HG02870 (cell line): ENCODE measurements around the gene DAZAP1.

Source experiments
- ATAC-seq: cut with Tn5 transposase; IDR thresholded peaks from one replicate; pipeline ENCODE4 v1.9.1; 2021; ENCODE audit warnings: mild to moderate bottlenecking, moderate library complexity; ENCODE audit not compliant: unreplicated experiment

The DAZAP1 gene

DNA sequence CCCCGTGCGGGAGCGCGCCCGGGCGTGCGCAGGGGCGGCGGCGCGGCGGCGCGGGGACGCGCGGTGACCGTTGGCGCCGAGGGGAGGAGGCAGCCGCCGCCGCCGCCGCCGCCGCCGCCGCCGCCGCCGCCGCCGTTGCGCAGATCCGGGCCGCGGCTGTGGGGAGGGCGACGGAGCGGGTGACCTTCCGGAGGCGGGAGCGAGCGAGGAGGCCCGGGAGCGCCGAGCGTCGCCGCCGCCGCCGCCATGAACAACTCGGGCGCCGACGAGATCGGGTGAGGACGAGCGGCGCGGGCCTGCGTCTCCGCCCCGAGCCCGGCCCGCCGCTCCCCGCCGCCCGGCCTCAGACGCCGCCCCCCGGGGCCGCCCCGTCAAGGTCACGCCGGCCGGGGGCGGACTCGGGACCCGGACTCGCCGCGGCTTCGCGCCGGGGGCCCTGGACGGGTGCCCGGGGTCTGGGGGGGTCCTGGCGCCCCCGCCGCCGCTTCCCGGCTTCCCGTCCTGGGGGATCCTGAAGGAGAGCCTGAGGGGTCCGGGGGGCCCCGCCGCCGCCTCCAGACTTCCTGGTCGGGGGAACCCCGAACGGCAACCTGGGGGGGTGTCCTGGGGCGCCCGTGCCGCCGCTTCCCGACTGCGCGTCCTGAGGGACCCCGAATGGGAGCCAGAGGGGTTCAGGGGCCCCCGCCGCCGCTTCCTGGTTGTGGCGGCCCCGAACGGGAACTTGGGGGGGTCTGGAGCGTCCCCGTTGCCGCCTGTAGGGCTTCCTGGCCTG, at the start of gene DAZAP1:
TSS of gene DAZAP1 (plus strand) at position 59 of the 772 bp plus-strand sequence. CDS start at position 247, 188 bp downstream.
- ATAC-seq = peak; percentile 29

DNA sequence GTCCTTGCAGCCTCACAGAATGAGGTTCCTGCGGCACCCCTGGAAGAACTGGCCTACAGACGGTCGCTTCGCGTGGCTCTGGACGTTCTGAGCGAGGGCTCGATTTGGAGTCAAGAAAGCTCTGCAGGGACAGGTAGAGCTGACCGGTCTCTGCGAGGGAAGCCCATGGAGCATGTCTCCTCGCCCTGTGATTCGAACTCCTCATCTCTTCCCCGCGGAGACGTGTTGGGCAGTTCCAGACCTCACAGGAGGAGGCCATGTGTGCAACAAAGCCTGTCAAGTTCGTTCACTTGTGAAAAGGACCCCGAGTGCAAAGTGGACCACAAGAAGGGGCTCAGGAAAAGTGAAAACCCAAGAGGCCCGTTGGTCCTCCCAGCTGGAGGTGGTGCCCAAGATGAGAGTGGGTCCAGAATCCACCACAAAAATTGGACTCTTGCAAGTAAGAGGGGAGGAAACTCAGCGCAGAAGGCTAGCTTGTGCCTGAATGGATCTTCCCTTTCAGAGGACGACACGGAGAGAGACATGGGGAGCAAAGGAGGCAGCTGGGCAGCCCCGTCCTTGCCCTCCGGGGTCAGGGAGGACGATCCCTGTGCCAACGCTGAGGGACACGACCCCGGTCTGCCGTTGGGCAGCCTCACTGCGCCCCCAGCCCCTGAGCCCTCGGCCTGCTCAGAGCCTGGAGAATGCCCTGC, 47.1 kb upstream of the DAZAP1 start:
- ATAC-seq = no peak

DNA sequence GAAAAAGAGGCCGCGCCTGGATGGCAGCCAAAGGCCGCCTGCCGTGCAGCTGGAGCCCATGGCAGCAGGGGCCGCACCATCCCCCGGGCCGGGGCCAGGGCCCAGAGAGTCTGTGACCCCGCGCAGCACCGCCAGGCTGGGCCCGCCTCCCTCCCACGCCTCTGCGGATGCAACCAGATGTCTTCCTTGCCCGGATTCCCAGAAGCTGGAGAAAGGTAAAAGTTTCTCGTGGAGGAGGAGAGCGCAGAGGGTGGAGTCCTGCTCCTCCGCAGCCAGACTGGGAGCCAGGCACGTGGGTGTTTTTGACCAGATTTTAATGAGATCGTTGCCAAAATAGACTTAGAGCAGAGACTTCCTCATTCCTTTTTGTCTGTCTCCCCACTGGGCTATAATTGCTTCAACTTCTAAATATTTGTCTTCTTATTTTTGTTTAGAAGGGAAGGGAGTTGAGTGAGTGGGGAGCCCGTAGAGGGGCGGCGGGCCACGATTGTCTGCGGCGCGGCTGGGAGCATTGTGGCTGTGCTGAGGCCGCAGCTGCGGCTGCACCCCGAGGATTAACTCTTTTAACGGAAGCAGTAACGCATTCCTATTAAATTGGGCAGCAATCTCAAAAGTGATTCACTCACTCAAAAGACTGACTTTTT, 46.4 kb upstream of the DAZAP1 start:
- no peak for ATAC-seq

DNA sequence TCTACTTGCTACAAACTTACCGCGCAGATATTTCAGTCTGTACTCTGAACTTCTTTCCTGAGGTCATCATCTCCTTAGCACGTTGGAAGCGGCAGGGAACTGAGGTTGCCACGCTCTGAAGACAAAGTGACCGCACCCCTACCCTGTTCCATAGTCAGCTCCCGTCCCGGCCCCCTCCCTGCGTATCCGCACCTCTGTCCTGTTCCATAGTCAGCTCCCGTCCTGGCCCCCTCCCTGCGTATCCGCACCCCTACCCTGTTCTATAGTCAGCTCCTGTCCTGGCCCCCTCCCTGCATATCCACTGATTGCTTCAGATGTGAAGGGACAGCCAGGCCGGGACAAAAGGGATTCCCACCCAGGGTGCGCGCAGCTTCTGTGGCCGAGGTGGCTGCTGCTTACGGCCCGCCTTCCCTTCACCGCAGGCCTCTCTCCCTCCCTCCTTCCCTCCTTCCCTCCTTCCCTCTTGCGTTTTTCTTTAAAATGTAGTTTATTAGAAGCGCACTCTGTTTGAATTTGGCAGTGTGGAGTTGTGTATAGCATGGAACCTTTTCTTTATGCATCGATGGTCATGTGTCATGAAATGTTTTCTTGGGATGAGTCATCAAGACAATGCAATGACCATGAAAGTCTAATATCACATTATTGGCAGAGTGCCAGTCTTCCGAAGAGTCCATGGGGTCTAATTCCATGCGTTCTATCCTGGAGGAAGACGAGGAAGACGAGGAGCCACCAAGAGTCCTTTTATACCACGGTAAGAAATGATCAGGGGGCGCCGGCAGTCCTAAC, 45.6 kb upstream of the DAZAP1 start:
- ATAC-seq = no peak

DNA sequence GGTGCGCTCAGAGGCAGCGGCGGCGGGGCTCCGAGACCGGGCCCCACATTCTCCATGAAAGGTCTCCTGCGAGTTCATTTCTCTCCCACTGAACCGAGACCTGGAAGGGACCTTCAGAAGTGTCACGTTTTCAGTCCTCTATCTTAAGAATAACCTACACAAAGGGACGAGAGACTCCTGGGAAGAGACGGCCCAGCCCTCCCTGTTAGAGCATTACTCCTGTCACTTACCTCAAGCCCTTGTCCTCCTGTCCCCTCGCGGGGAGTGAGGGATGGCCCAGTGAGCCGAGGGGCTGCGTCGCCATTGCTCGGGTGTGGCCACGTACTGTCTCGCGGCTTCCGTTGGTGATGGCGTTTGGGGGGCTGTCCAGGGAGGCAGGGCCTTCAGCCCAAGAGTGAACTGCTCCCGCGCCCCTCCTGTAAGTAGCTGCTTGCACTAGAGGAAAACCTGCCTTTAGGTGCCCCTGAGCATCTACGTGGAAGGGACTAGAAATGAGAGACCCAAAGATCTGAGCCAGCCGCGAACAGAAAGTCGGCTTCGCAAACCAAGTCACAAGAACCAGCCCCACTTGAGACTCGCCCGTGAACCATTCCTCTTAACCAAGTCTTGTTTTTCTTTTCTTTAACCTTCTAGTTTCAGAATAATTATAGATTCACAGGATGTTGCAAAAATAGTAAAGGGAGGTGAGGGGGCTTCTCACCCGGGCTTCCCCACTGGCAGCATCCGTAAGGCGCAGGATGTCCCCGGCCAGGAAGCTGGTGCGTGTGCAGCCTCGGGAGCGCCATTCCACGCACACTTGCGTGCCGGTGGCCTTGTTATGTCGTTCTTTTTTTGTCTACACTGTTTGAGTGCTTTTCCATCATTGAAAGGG, 44.8 kb upstream of the DAZAP1 start:
- ATAC-seq = no peak

DNA sequence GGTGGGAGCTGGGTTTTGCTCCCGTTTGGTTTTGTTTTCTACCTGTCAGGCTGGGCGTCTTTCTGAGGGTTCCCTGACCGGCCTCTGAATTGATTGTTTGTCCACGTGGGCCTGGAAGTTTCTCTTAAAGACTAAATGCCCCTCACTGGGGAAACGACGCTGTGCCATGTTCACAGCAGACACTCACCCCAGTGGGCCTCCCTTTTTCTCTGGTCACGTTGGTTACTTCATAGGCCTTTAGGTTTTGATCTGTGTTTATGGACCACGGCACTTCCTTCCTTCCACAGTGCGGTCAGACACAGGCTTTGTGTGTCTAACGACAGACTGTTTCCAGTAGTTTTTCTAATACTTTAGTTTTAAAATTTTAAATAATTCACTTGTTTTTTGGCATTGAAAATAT, 43.8 kb upstream of the DAZAP1 start:
- no peak for ATAC-seq

DNA sequence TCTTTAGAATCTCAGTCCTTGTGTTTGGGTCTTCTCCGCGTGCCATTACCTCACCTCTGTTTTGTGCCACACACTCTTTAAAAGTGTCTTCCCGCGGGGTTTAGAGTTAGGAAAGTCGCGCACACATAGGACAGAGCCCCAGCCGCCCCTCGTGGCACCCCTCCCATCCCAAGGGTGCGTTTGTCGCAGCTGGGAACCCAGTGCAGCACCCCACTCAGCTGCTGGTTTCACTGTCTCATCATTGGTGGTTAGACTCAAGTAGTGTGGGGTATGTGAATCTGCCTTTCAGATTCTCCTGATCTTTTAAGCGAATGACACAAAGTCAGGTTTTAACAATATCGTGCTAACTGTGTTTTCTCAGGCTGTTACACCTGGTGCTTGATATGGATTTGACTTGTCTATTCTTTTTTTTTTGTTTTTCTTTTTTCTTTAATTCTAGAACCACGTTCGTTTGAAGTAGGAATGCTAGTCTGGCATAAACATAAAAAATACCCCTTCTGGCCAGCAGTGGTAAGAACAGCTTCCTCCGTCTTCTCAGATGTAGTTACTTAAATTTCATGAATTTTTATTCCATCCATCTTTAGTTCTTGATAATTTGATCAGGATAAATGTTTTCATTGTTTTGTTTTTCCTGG, 43.2 kb upstream of the DAZAP1 start:
- no peak for ATAC-seq

DNA sequence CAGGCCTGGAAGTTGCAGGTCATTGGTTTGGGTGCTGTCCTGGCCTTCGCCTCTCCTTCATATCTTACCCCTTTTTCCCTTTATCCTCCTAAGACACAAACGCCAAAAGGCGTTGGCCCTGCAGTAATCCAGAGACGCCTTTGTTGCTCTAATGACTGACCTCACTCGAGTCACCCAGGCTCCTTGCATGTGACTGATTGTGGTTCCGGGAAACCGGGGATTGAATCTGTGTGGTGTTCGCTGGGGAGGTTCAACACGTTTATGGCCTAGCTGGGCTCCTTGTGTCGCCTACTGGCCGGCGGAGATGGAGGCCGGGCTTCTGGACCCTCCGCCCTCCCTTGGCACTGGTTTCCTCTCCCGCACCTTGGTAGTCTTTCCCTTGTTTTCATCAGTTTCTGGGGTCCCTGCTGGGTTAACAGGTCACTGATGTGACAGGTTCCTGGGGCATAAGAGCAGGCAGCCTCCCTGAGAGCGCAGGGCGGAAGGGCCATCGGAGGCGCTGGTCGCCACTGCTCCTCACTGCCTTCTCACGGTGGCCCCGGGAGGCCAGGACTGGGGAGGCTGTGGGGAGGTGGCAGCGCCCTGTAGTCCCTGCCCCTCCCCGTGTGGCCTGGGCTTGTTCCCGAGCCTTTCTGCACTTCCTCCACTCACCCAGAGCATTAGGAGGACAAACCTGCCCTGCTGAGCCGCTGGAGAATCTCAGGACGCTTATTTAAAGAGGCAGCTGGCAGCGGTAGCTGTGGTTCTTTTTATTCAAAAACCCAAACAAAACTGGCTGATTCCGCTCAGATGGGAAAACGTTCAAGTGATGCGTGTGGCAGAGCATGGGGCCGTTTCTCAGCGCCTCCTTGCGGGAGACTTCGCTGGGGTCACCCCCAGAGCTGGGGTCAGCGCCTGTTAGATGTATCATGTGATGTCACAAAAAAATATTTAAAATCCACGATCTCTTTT, 41.8 kb upstream of the DAZAP1 start:
- no peak for ATAC-seq

DNA sequence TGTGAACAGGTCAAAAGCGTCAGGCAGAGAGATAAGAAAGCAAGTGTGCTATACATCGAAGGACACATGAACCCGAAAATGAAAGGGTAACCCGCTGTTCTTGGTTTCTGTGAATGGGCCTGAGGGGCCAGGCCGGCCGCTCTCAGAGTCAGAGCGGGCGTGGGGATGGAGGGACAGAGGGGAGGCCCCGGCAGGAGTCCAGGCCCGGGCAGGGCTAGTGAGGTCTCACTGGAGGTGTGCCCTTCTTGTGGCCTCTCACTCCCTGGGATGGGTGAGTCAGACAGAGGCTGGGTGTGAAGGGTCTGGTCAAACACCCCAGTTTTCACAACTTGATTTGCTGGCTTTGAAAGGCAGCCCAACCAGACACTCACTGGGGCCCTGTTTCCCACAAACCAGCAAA, 41.1 kb upstream of the DAZAP1 start:
- ATAC-seq = no peak

DNA sequence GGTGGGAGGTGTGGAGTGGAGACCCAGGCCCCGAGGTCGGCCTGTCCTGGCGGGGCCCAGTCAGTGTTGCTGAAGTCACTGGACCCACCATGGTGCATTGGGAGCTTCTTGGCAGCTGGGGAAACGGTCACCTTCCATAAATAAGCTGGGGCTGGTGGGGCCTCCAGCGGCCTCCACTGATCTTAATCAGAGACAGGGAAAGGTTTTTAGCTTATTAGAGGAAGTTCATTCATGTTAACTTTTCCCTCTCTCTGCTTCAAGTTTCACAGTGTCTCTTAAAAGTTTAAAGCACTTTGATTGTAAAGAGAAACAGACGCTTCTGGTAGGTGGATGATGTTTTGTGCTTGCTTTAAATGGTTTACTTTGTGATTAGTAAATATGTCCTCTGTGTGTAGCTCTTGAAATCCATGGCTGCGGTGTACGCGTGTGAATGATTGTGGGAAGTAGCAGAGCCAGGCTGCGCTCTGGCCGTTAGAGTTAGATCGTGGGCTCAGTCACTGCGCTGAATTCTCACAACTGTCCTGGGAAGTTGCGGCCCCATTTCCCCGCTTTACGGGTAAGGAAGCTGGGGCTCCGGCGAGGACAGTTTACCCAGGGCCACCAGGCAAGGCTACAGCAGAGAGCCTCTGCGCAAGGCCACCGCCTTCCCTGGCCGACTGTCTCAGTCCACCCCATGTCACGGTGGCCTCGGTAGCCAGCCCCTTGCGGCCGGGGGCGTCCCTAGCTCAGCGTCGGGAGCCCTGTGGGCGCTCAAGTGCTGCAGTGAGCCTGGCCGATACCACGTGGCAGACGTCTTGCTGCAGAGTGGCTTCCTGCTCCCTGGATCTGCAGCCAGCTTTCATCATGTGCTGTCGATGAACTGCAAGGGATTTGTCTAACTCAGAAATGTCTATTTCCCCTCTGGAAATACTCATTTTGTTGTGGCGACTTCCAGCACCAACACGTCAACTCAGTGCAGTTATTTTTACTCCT, 40.2 kb upstream of the DAZAP1 start:
- ATAC-seq = no peak

DNA sequence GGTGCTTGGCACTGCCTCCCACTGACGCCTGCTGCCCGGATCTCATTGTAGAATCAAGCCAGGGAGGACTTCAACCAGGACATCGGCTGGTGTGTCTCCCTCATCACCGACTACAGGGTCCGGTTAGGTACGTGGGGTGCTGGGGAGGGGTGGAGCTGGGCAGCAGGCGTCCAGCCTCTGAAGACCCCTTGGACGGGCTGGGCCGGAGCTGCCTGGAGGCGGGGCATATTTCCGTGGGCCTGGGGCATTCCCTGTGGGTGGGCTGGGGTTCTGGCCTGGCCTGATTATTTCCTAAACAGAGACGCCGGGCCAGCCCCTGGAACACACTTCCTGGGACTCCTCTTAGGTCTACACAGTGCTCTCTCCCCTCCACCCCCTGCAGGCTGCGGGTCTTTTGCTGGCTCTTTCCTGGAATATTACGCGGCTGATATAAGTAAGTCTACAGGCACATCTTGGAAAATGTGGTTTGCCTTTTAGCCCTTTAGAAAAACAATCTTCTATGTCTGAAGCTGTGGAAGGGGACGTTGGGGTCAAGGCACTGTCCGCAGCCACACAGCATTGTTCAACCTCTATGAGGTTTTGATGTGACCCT, 38.1 kb upstream of the DAZAP1 start:
- ATAC-seq = no peak

DNA sequence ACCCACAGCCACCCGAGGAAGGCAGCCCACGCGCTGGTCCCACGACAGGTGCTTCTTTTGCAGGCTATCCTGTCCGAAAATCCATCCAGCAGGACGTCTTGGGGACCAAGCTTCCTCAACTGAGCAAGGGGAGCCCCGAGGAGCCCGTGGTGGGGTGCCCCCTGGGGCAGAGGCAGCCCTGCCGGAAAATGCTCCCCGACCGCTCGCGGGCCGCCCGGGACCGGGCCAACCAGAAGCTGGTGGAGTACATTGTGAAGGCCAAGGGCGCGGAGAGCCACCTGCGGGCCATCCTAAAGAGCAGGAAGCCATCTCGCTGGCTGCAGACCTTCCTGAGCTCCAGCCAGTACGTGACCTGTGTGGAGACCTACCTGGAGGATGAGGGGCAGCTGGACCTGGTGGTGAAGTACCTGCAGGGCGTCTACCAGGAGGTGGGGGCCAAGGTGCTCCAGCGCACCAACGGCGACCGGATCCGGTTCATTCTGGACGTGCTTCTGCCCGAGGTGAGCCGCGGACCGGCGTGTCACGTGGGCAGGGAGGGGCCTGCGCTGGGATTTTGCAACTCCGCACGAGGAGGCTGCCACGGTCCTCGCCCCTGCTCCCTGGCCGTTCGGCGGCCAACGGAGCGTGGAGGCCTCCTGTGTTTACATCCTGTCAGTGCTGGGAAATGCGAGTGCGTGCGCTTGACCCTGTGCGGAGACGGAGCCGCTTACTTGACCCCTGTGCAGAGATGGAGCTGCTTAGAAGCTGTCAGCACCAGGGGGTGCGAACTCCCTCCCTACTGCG, 36.6 kb upstream of the DAZAP1 start:
- no peak for ATAC-seq

DNA sequence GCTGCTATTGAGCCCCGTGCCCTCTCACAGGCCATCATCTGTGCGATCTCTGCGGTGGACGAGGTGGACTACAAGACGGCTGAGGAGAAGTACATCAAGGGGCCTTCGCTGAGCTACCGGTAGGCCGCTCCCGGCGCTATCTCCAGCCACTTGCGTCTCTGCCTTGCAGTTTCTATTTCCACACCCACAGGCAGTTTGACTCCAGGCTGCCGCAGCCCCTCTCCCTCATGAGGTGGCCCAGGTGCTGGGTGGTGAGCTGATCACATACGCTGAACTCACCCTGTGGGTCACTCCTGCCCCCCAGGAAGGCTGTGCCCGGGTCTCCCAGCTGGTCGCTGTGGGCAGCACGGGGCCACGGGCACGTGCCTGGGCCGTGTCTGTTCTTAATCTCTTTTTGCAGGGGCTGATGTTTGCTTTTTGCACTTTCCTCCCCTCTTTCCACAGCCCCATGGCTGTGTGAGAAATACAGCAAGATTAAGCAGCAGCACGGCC, 34.3 kb upstream of the DAZAP1 start:
- no peak for ATAC-seq

DNA sequence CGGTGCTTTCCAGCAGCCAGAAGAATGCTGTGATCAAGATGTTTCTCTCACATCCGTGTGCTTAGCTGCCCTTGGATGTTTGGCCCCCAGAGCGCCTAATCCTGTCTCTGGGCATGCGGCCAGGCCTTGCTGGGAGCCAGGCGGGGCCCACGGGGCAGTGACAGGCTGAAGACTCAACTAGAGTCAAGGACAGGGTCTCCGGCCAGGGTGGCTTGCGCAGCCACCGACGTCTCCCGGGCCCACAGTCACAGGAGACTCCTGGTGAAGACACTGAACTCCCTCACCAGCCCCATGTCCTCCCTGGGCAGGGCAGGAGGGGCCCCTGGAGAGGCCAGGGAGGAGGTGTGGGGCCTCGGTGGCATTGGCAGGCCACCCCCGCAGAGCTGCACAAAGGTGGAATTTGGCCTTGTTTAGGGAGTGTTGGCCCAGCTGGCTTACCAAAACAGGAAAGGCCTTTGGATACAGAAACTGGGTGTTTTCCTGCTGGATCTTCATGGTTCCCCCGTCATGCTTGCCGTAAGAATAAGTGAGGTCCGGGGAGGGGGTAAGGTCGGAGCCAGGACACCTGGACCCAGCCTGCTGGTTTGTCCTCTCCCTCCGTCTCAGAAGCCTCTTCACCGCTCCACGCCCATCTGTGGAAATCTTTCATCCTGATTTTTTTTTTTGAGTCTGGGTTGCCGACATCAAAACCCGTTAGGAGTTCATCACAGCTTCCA, 33.7 kb upstream of the DAZAP1 start:
- no peak for ATAC-seq

DNA sequence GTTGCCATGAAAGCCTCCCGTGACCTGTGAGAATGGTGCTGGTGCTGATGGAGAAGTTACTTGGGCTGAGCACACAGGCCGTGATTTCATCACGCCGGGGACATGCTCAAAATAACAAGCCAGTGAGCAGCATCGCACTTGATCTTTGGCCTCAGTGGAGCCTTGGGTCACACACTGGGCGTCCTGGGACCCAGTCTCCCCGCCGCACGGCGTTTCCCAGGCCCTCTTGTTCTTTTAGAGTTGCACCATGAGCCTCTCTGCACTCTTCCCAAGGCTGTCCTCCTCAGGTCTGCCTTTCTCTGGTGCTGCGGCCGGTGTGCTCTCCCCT, 33.2 kb upstream of the DAZAP1 start:
- no peak for ATAC-seq

DNA sequence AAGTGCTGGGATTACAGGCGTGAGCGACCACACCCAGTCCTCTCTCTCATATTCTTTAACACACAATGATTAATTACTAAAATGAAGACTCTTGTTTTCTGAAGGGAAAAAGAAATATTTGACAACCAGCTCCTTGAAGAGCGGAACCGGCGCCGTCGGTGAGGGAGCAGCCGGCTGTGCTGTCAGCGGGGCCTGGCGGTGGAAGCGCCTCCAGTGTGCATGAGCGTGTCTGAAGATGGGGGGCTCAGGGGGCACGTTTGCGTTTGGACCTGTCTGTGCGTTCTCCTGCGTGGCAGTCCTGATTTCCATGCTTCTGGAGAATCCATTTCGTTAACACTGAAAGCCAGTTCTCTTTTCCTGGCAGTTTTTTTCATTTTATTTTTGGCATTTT, 31.0 kb upstream of the DAZAP1 start:
- no peak for ATAC-seq
